GM18502 (cell line): Measurements from ENCODE around the gene SLC11A1.

ENCODE experiments used
- ATAC-seq: cut with Tn5 transposase; IDR thresholded peaks from one replicate; pipeline ENCODE4 v1.9.1; 2021; ENCODE audit warnings: mild to moderate bottlenecking; ENCODE audit not compliant: unreplicated experiment, poor library complexity

Gene SLC11A1

GRCh38 chr2:218366621-218367414 is 15.3 kb upstream of the SLC11A1 start:
- no peak for ATAC-seq

GRCh38 chr2:218367415-218368149 is 14.5 kb upstream of the SLC11A1 start:
- ATAC-seq = peak; percentile 96

- ATAC-seq = no peak
Measured at GRCh38 chr2:218368150-218368528, 13.9 kb upstream of the SLC11A1 start.

- no peak for ATAC-seq
Measured at GRCh38 chr2:218368621-218369153, 13.4 kb upstream of the SLC11A1 start.

GRCh38 chr2:218369330-218369729 is 12.7 kb upstream of the SLC11A1 start:
- ATAC-seq = no peak

GRCh38 chr2:218370410-218371063 is 11.5 kb upstream of the SLC11A1 start:
- ATAC-seq = no peak

- ATAC-seq = no peak
Measured at GRCh38 chr2:218371983-218372350, 10.1 kb upstream of the SLC11A1 start.

GRCh38 chr2:218374795-218375194 is 7.3 kb upstream of the SLC11A1 start:
- ATAC-seq = no peak

- ATAC-seq = no peak
Measured at GRCh38 chr2:218375212-218375611, 6.9 kb upstream of the SLC11A1 start.

- no peak for ATAC-seq
Measured at GRCh38 chr2:218378053-218378452, 4.0 kb upstream of the SLC11A1 start.

- ATAC-seq = no peak
Measured at GRCh38 chr2:218382785-218383184, 712 bp downstream of the SLC11A1 start.

- ATAC-seq = no peak
Measured at GRCh38 chr2:218383892-218384519, 1.9 kb downstream of the SLC11A1 start.

GRCh38 chr2:218384975-218385374 is 2.9 kb downstream of the SLC11A1 start:
- no peak for ATAC-seq

GRCh38 chr2:218386505-218387368 is 4.7 kb downstream of the SLC11A1 start:
- ATAC-seq = no peak

GRCh38 chr2:218387369-218388194 is 5.5 kb downstream of the SLC11A1 start:
- ATAC-seq = no peak

- ATAC-seq = no peak
Measured at GRCh38 chr2:218389333-218390150, 7.5 kb downstream of the SLC11A1 start.

- no peak for ATAC-seq
Measured at GRCh38 chr2:218391202-218391601, 9.1 kb downstream of the SLC11A1 start.

- ATAC-seq = no peak
Measured at GRCh38 chr2:218392459-218392858, 10.4 kb downstream of the SLC11A1 start.
